Measurements from ENCODE around the gene BMX. TPM values are rescaled to one million over a fixed set of nuclear protein-coding genes. Genes with fewer than 3 reads are reported as not detected.

BMX gene
- total RNA-seq, 2 donors from 2014 or later, result not detected

DNA sequence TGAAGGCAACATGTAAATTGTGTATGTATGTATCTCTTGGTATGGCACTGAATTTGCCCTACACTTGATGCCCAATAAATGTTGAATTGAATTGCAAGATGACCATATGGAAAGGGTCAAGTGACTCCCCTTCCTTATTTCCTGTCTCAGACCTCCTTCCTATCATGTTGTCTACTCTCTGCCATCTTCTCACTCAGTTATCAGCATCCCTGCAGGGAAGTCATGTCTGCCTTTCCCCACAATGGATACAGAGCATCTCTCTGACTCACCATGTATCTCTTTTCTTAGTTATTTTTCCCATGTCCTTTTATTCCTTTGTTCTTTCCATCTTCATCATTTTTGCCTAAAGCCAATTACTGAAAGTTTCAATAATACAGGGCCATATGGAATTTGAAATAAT lies 22.5 kb downstream of the BMX start:
- TF ChIP-seq, protein P1, sequence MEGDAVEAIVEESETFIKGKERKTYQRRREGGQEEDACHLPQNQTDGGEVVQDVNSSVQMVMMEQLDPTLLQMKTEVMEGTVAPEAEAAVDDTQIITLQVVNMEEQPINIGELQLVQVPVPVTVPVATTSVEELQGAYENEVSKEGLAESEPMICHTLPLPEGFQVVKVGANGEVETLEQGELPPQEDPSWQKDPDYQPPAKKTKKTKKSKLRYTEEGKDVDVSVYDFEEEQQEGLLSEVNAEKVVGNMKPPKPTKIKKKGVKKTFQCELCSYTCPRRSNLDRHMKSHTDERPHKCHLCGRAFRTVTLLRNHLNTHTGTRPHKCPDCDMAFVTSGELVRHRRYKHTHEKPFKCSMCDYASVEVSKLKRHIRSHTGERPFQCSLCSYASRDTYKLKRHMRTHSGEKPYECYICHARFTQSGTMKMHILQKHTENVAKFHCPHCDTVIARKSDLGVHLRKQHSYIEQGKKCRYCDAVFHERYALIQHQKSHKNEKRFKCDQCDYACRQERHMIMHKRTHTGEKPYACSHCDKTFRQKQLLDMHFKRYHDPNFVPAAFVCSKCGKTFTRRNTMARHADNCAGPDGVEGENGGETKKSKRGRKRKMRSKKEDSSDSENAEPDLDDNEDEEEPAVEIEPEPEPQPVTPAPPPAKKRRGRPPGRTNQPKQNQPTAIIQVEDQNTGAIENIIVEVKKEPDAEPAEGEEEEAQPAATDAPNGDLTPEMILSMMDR (conservative IDR thresholded peaks at IDR 0.05), result no peak
- H3K4me3 ChIP-seq (ENCODE audit: low read length), result no peak overlapping the region
- H3K36me3 ChIP-seq (ENCODE audit: control insufficient read depth, insufficient read depth, low read length), result no peaks in the 10 kb centered on the region
- H3K9ac ChIP-seq (ENCODE audit: extremely low read depth, low read length, poor library complexity, severe bottlenecking), result no peak overlapping the region
- H3K4me1 ChIP-seq (ENCODE audit: control insufficient read depth, insufficient read depth, low read length), result no peaks in the 10 kb centered on the region
- Mint-ChIP-seq H3K27ac (no peak overlapping the region), H3K4me1 (no peaks in the 10 kb centered on the region), H3K27me3 (ENCODE audit: insufficient read depth) (peaks cover 6% of the 10 kb centered on the region), H3K4me3 (no peak overlapping the region), H3K36me3 (ENCODE audit: low read depth) (no peaks in the 10 kb centered on the region), H3K9me3 (no peaks in the 10 kb centered on the region)
- H3K9me3 ChIP-seq (ENCODE audit: control insufficient read depth, low read length), result no peaks in the 10 kb centered on the region
- no peak for DNase-seq
- H3K27me3 ChIP-seq (ENCODE audit: control insufficient read depth, insufficient read depth, low read length, poor library complexity, severe bottlenecking), result no peaks in the 10 kb centered on the region
- H3K27ac ChIP-seq (ENCODE audit: low read depth, low read length), result no peak overlapping the region

DNA sequence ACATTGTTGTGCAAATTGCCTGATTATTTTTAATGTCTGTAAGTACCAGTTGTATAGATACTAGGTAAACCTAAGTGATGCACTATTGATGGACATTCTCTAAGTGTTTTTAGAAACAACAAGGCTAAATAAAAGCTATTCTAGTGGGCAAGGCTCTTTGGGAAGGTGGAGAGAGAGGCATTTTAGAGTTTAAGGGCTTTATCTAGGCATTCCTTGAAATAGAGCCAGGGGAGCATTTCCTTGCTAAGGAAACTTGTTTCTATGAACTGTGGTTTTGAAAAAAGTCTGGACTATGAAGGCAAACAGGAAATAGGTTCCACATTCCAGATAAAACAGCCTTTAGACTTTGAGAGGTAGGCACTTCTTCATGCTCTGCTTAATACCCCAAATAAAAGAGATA lies 23.8 kb downstream of the BMX start:
- H3K27me3 ChIP-seq (ENCODE audit: control insufficient read depth, insufficient read depth, low read length, poor library complexity, severe bottlenecking), result no peaks in the 10 kb centered on the region
- Mint-ChIP-seq H3K27ac (no peak overlapping the region), H3K36me3 (ENCODE audit: low read depth) (no peaks in the 10 kb centered on the region), H3K27me3 (ENCODE audit: insufficient read depth) (peaks cover 6% of the 10 kb centered on the region), H3K4me1 (no peaks in the 10 kb centered on the region), H3K4me3 (no peak overlapping the region), H3K9me3 (no peaks in the 10 kb centered on the region)
- DNase-seq, result no peak
- H3K9ac ChIP-seq (ENCODE audit: extremely low read depth, low read length, poor library complexity, severe bottlenecking), result no peak overlapping the region
- H3K27ac ChIP-seq (ENCODE audit: low read depth, low read length), result no peak overlapping the region
- H3K36me3 ChIP-seq (ENCODE audit: control insufficient read depth, insufficient read depth, low read length), result no peaks in the 10 kb centered on the region
- H3K4me3 ChIP-seq (ENCODE audit: low read length), result no peak overlapping the region
- no peaks in the 10 kb centered on the region for H3K4me1 ChIP-seq (ENCODE audit: control insufficient read depth, insufficient read depth, low read length)
- no peaks in the 10 kb centered on the region for H3K9me3 ChIP-seq (ENCODE audit: control insufficient read depth, low read length)
- TF ChIP-seq, protein P1 (conservative IDR thresholded peaks at IDR 0.05), result no peak

DNA sequence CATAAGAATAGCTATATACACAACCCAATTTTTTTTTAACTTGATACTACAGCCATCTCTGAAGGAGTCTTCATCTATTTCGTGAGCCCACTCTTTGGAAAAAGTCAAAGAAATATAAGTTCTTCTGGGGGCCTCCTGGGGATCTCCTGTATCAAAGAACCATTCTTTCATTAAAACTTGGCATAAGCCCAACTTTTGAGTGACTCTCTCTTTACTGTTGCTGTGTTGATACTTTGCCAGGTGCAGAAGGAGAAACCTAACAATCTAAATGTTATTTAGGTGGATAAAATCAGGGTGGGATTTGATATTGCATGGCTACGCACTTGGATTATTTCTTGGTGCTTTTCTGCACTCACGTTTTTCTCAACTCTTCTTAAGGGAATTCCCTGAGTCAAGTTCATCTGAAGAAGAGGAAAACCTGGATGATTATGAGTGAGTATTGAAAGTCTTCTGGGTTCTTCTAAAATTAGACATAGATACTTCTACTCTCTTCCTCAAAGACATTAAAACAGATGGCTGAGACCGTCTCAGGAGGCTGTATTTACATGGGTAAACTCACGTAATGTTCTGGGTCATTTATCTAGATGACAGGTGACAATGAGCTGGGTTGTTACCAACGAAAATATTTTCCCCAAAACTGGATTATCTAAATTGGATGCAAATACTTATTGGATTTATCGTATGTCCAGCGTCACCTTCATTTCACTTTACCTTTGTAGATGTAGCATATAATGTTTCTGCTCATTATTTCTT lies 25.2 kb downstream of the BMX start:
- no peaks in the 10 kb centered on the region for H3K4me1 ChIP-seq (ENCODE audit: control insufficient read depth, insufficient read depth, low read length)
- Mint-ChIP-seq H3K4me1 (no peaks in the 10 kb centered on the region), H3K36me3 (ENCODE audit: low read depth) (no peaks in the 10 kb centered on the region), H3K27me3 (ENCODE audit: insufficient read depth) (peaks cover 9% of the 10 kb centered on the region), H3K4me3 (no peak overlapping the region), H3K9me3 (no peaks in the 10 kb centered on the region), H3K27ac (no peak overlapping the region)
- H3K36me3 ChIP-seq (ENCODE audit: control insufficient read depth, insufficient read depth, low read length), result no peaks in the 10 kb centered on the region
- TF ChIP-seq, protein P1 (conservative IDR thresholded peaks at IDR 0.05), result no peak
- no peak overlapping the region for H3K9ac ChIP-seq (ENCODE audit: extremely low read depth, low read length, poor library complexity, severe bottlenecking)
- H3K9me3 ChIP-seq (ENCODE audit: control insufficient read depth, low read length), result no peaks in the 10 kb centered on the region
- no peak overlapping the region for H3K27ac ChIP-seq (ENCODE audit: low read depth, low read length)
- 90 to 94% methylated on average over 2 to 8 of the region's 8 CpGs for WGBS, 2 experiments (ENCODE audit: insufficient coverage in 1 of 2, insufficient read length in 1 of 2)
- DNase-seq, result no peak
- no peaks in the 10 kb centered on the region for H3K27me3 ChIP-seq (ENCODE audit: control insufficient read depth, insufficient read depth, low read length, poor library complexity, severe bottlenecking)
- no peak overlapping the region for H3K4me3 ChIP-seq (ENCODE audit: low read length)
